Astrocyte of the spinal cord (primary cell): Measurements from ENCODE around the gene PLA2G10.
"Not testable (repeated sequence)": the region's sequence is repeated elsewhere in the genome, so short reads cannot be mapped to it uniquely, and the experiment has no call there.

ENCODE experiments used
- DNase-seq: peaks from one replicate; pipeline ENCODE4 v3.0.0; 2011; ENCODE audit warnings: low read depth, low spot score
- H3K4me3 ChIP-seq: 2 replicates; pipeline ENCODE4 v1.5.1; 2011; ENCODE audit warnings: low read depth, mild to moderate bottlenecking, low read length, moderate library complexity
- CTCF ChIP-seq: IDR thresholded peaks from 2 replicates; pipeline ENCODE4 v1.5.1; 2012; ENCODE audit warnings: low read depth, mild to moderate bottlenecking, low read length, inconsistent platforms
- in situ Hi-C: cut with HindIII; loops from 2 replicates; pipeline ENCODE4 v1.10.0; 2017; ENCODE audit warnings: low sequenced_read_pairs

Gene PLA2G10

GRCh38 chr16:14681115-14681514 lies 13.0 kb downstream of the PLA2G10 start:
- DNase-seq: no peak
- in situ Hi-C loops: no loop called here
- no peak overlapping the region for H3K4me3 ChIP-seq
- no peak for TF ChIP-seq CTCF

GRCh38 chr16:14680396-14680795 lies 13.7 kb downstream of the PLA2G10 start:
- H3K4me3 ChIP-seq, DNase-seq, in situ Hi-C loops: not testable (repeated sequence)

GRCh38 chr16:14678748-14679497 lies 15.2 kb downstream of the PLA2G10 start:
- in situ Hi-C loops: no loop called here
- TF ChIP-seq CTCF: no peak
- DNase-seq: no peak
- H3K4me3 ChIP-seq: no peak overlapping the region

- in situ Hi-C loops: no loop called here
- no peak for TF ChIP-seq CTCF
- H3K4me3 ChIP-seq: no peak overlapping the region
- DNase-seq: no peak
Measured at GRCh38 chr16:14677627-14678026, 16.5 kb downstream of the PLA2G10 start.

- DNase-seq: no peak
- in situ Hi-C loops: no loop called here
- H3K4me3 ChIP-seq: no peak overlapping the region
- TF ChIP-seq CTCF: no peak
Measured at GRCh38 chr16:14676633-14677032, 17.5 kb downstream of the PLA2G10 start.

GRCh38 chr16:14672403-14672971 lies 21.6 kb downstream of the PLA2G10 start:
- DNase-seq: no peak
- H3K4me3 ChIP-seq: no peak overlapping the region
- TF ChIP-seq CTCF: no peak
- in situ Hi-C loops: no loop called here

- TF ChIP-seq CTCF: no peak
- no peak for DNase-seq
- H3K4me3 ChIP-seq: no peak overlapping the region
- in situ Hi-C loops: no loop called here
Measured at GRCh38 chr16:14669776-14670175, 24.3 kb downstream of the PLA2G10 start.
